HG02840 (cell line): ENCODE measurements around the gene FOXR1.

Source experiments
- ATAC-seq: cut with Tn5 transposase; IDR thresholded peaks from one replicate; pipeline ENCODE4 v1.9.1; 2021; ENCODE audit warnings: mild to moderate bottlenecking, moderate library complexity, moderate number of reproducible peaks; ENCODE audit not compliant: unreplicated experiment, low FRiP score

Gene FOXR1

GRCh38 chr11:118971646-118972045, at the start of gene FOXR1:
Gene FOXR1 (plus strand): TSS chr11:118971761. CDS start chr11:118971932, 171 bp downstream.
- ATAC-seq: no peak

GRCh38 chr11:118921929-118922744, 49.4 kb upstream of the FOXR1 start:
- ATAC-seq: no peak

GRCh38 chr11:118922745-118923627, 48.6 kb upstream of the FOXR1 start:
- no peak for ATAC-seq

- no peak for ATAC-seq
Observed at GRCh38 chr11:118923721-118924587, 47.6 kb upstream of the FOXR1 start.

- ATAC-seq: no peak
Observed at GRCh38 chr11:118924591-118925585, 46.7 kb upstream of the FOXR1 start.

- no peak for ATAC-seq
Observed at GRCh38 chr11:118927554-118928100, 43.9 kb upstream of the FOXR1 start.

GRCh38 chr11:118928101-118928869, 43.3 kb upstream of the FOXR1 start:
- peak; percentile 41 for ATAC-seq

- ATAC-seq: no peak
Observed at GRCh38 chr11:118928870-118929500, 42.6 kb upstream of the FOXR1 start.

- no peak for ATAC-seq
Observed at GRCh38 chr11:118929501-118930093, 42.0 kb upstream of the FOXR1 start.

- no peak for ATAC-seq
Observed at GRCh38 chr11:118930094-118930712, 41.4 kb upstream of the FOXR1 start.

GRCh38 chr11:118931571-118931970, 40.0 kb upstream of the FOXR1 start:
- no peak for ATAC-seq

- no peak for ATAC-seq
Observed at GRCh38 chr11:118933486-118933885, 38.1 kb upstream of the FOXR1 start.

- ATAC-seq: no peak
Observed at GRCh38 chr11:118935376-118935775, 36.2 kb upstream of the FOXR1 start.

- ATAC-seq: no peak
Observed at GRCh38 chr11:118938491-118939403, 32.8 kb upstream of the FOXR1 start.

- no peak for ATAC-seq
Observed at GRCh38 chr11:118939404-118939915, 32.1 kb upstream of the FOXR1 start.
